ENCODE results near the gene MVB12A.
A peak's percentile ranks its signal among the peaks of the same experiment; 100 is the strongest.

The MVB12A gene

GRCh38 chr19:17393002-17393401, 26.8 kb upstream of the MVB12A start:
- TF ChIP-seq, protein P1, sequence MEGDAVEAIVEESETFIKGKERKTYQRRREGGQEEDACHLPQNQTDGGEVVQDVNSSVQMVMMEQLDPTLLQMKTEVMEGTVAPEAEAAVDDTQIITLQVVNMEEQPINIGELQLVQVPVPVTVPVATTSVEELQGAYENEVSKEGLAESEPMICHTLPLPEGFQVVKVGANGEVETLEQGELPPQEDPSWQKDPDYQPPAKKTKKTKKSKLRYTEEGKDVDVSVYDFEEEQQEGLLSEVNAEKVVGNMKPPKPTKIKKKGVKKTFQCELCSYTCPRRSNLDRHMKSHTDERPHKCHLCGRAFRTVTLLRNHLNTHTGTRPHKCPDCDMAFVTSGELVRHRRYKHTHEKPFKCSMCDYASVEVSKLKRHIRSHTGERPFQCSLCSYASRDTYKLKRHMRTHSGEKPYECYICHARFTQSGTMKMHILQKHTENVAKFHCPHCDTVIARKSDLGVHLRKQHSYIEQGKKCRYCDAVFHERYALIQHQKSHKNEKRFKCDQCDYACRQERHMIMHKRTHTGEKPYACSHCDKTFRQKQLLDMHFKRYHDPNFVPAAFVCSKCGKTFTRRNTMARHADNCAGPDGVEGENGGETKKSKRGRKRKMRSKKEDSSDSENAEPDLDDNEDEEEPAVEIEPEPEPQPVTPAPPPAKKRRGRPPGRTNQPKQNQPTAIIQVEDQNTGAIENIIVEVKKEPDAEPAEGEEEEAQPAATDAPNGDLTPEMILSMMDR (IDR thresholded peaks at IDR 0.05; ENCODE audit: insufficient read depth, low read length, poor library complexity, severe bottlenecking) = no peak
- DNase-seq (ENCODE audit: extremely low read depth, insufficient read length) = no peak
- Histone ChIP-seq H3K4me3 (replicated peaks; ENCODE audit: low read depth, low read length) (no peak overlapping the region), H3K36me3 (ENCODE audit: control insufficient read depth, insufficient read depth, low read length) (peaks cover 4% of the 10 kb centered on the region), H3K27me3 (replicated peaks; ENCODE audit: control insufficient read depth, insufficient read depth, low read length) (no peaks in the 10 kb centered on the region)

- no peak within 1 kb of the TSS for H3K4me3 ChIP-seq (replicated peaks; ENCODE audit: low read depth, low read length)
- no peak for DNase-seq (ENCODE audit: extremely low read depth, insufficient read length)
- no peaks in the 10 kb centered on the region for H3K27me3 ChIP-seq (replicated peaks; ENCODE audit: control insufficient read depth, insufficient read depth, low read length)
- H3K36me3 ChIP-seq (ENCODE audit: control insufficient read depth, insufficient read depth, low read length) = peaks cover 6% of the 10 kb centered on the region
- TF ChIP-seq, protein P1 (IDR thresholded peaks at IDR 0.05; ENCODE audit: insufficient read depth, low read length, poor library complexity, severe bottlenecking) = no peak
Observed at GRCh38 chr19:17393914-17394313, 25.9 kb upstream of the MVB12A start, which contains the start of gene CCDC194. CCDC194 (minus strand) TSS chr19:17394196; CDS start chr19:17394158, 38 bp downstream.

- TF ChIP-seq, protein P1 (IDR thresholded peaks at IDR 0.05; ENCODE audit: insufficient read depth, low read length, poor library complexity, severe bottlenecking) = peak; percentile 80
- Histone ChIP-seq H3K27me3 (replicated peaks; ENCODE audit: control insufficient read depth, insufficient read depth, low read length) (no peaks in the 10 kb centered on the region), H3K4me3 (replicated peaks; ENCODE audit: low read depth, low read length) (no peak overlapping the region), H3K36me3 (ENCODE audit: control insufficient read depth, insufficient read depth, low read length) (peaks cover 11% of the 10 kb centered on the region)
- DNase-seq (ENCODE audit: extremely low read depth, insufficient read length) = peak; percentile 71
Observed at GRCh38 chr19:17394891-17395415, 24.9 kb upstream of the MVB12A start.

DNA sequence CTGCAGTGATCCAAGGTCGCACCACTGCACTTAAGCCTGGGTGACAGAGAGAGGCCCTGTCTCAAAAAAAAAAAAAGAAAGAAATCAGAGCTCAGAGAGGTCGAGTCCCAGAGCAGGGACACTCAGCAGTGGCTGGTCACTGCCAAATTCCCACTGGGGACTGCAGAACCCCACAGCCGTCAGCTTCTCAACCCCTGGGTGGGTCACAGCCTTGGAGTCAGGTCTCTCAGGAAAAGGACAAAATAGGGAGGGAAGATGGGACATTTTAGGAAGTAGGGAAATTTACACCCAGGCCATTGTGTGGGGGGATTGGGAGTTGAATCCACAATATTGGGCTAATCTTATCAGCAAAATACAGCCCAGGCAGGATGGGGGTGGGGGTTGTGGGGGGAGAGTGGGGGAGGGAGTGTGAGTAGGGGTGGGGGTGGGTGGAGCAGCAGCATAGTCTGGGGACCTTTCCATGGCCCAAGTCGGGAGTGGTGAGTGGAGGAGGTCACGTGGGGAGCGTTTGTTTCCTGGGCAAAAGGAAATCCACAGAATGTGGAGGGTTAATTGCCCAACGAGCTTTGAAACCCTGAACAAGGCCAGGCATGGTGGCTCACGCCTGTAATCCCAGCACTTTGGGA, 20.8 kb upstream of the MVB12A start:
- no peak for DNase-seq (ENCODE audit: extremely low read depth, insufficient read length)
- Histone ChIP-seq H3K36me3 (ENCODE audit: control insufficient read depth, insufficient read depth, low read length) (peaks cover 29% of the 10 kb centered on the region), H3K27me3 (replicated peaks; ENCODE audit: control insufficient read depth, insufficient read depth, low read length) (no peaks in the 10 kb centered on the region), H3K4me3 (replicated peaks; ENCODE audit: low read depth, low read length) (no peak overlapping the region)
- TF ChIP-seq, protein P1 (IDR thresholded peaks at IDR 0.05; ENCODE audit: insufficient read depth, low read length, poor library complexity, severe bottlenecking) = no peak

DNA sequence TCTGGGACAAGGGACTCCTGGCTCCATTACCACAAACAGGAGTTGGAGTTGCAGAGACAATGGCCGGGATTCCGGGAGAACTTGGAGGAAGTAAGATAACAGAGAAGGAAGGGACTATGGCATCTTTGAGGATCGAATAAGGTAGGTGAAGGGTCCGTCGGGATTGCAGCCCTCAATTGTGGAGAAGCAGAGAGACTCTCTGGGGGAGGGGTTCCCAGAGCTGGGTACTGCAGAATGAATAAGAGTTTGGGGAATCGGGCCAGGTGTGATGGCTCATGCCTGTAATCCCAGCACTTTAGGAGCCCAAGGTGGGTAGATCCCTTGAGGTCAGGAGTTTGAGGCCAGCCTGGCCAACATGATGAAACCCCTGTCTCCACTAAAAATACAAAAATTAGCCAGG, 18.2 kb upstream of the MVB12A start:
- Histone ChIP-seq H3K36me3 (ENCODE audit: control insufficient read depth, insufficient read depth, low read length) (peaks cover 29% of the 10 kb centered on the region), H3K4me3 (replicated peaks; ENCODE audit: low read depth, low read length) (no peak overlapping the region)
- TF ChIP-seq, protein P1 (IDR thresholded peaks at IDR 0.05; ENCODE audit: insufficient read depth, low read length, poor library complexity, severe bottlenecking) = no peak

More for the DNA sequence above, 18.2 kb upstream of the MVB12A start:
- no peak for DNase-seq (ENCODE audit: extremely low read depth, insufficient read length)
- H3K27me3 ChIP-seq (replicated peaks; ENCODE audit: control insufficient read depth, insufficient read depth, low read length) = no peaks in the 10 kb centered on the region
